ENCODE results near the gene MOG. TPM values are rescaled to one million over a fixed set of nuclear protein-coding genes. Genes with fewer than 3 reads are reported as not detected.

MOG gene
- total and polyA plus RNA-seq, 2 experiments from 2014 or later = not detected

DNA sequence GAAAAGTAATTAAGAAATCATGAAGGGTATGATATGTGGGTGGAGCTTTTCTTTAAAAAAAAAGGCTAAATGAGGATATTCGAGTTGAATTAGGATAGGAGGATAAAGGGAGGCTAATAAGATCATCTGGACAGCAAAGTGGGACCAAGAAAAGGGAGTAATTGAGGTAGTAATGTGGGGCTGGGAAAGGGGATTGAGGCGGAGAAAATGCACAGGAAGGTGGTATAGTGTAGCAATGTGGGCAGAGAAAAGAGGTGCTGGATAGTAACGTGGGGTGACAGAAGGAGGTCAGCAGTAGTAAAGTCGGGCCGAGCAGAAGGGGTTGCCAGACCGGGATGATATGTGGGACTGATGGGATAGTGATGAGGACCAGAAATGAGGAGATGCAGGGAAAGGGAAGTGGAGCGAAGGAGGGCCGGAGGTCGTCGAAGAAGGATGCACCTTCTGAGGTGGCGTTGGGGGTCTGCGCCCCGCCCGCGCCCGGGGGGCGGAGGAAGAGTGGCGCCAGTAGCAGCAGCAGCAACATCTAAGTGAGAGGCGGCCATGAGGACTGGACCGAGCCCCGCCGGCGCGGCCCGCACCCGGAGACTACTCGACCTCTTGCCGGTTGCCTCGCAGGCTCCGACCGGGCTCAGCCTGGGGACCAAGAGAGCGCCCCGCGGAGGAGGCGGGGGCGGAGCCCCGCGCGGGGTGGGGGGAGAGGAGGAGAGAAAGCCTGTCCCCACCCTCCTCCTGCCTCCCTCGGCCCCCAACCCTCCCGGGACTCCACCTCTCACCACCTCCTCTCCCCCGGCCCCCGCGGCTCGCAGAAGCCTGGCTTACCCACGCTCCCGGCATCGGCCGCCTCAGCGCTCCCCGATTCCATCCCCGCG is 24.8 kb upstream of the MOG start:
- peaks cover 22% of the 10 kb centered on the region for H3K79me2 ChIP-seq (ENCODE audit: insufficient read depth)
- H3F3A ChIP-seq (ENCODE audit: insufficient read depth) = no peaks in the 10 kb centered on the region
- no peaks in the 10 kb centered on the region for H3K27me3 ChIP-seq (replicated peaks; ENCODE audit: insufficient read depth)
- no peaks in the 10 kb centered on the region for H3K9me3 ChIP-seq (ENCODE audit: low read depth)
- H4K20me1 ChIP-seq (ENCODE audit: insufficient read depth) = no peaks in the 10 kb centered on the region
- TF ChIP-seq EZH2 (IDR thresholded peaks at IDR 0.05; ENCODE audit: insufficient read depth, poor library complexity, severe bottlenecking) (no peak), EZH2phosphoT487 (IDR thresholded peaks at IDR 0.05; ENCODE audit: insufficient read depth, low read depth) (no peak)
- WGBS, 2 experiments (ENCODE audit: low coverage in 1 of 2, low lambda C conversion rate in 2 of 2, missing lambda C conversion rate in 2 of 2) = 4 to 11% methylated on average over 22 to 52 of the region's 53 CpGs
- peak overlapping the region; percentile 83 for H3K4me3 ChIP-seq
- in situ Hi-C loops (cut with MboI) = no loop called here
- no peak overlapping the region for H3K27ac ChIP-seq
- H2AFZ ChIP-seq = peak overlapping the region; percentile 81
- H3K36me3 ChIP-seq (ENCODE audit: low read depth) = no peaks in the 10 kb centered on the region
- peak; percentile 58 for DNase-seq
- peaks cover 5% of the 10 kb centered on the region; the same call in 1 of the 2 replicates for H3K4me1 ChIP-seq (ENCODE audit: insufficient read depth)
- H3K4me2 ChIP-seq (ENCODE audit: unreplicated experiment) = peak overlapping the region; percentile 81
- H3K9ac ChIP-seq = peak overlapping the region; percentile 74
- no peaks in the 10 kb centered on the region for H3K9me2 ChIP-seq (ENCODE audit: insufficient read depth)

GRCh38 chr6:29632789-29633533 is 23.9 kb upstream of the MOG start, which contains the start of gene GABBR1:
TSS of gene GABBR1 (minus strand) at chr6:29633183. CDS start at chr6:29632385, 798 bp downstream.
- peaks cover 22% of the 10 kb centered on the region for H3K79me2 ChIP-seq (ENCODE audit: insufficient read depth)
- H3K9ac ChIP-seq = peak within 1 kb of the TSS; percentile 74
- H3K4me3 ChIP-seq = peak within 1 kb of the TSS; percentile 83
- peaks cover 5% of the 10 kb centered on the region; the same call in 1 of the 2 replicates for H3K4me1 ChIP-seq (ENCODE audit: insufficient read depth)
- in situ Hi-C loops (cut with MboI) = no loop called here
- no peaks in the 10 kb centered on the region for H3K9me2 ChIP-seq (ENCODE audit: insufficient read depth)
- no peak within 1 kb of the TSS for H3K27ac ChIP-seq
- no peaks in the 10 kb centered on the region for H3K36me3 ChIP-seq (ENCODE audit: low read depth)
- H3K9me3 ChIP-seq (ENCODE audit: low read depth) = no peaks in the 10 kb centered on the region
- H3K27me3 ChIP-seq (replicated peaks; ENCODE audit: insufficient read depth) = no peaks in the 10 kb centered on the region
- 0 to 1% methylated on average over 1 to 57 of the region's 57 CpGs for WGBS, 2 experiments (ENCODE audit: low coverage in 1 of 2, low lambda C conversion rate in 2 of 2, missing lambda C conversion rate in 2 of 2)
- H4K20me1 ChIP-seq (ENCODE audit: insufficient read depth) = no peaks in the 10 kb centered on the region
- peak within 1 kb of the TSS; percentile 81 for H3K4me2 ChIP-seq (ENCODE audit: unreplicated experiment)
- no peaks in the 10 kb centered on the region for H3F3A ChIP-seq (ENCODE audit: insufficient read depth)
- no peak for TF ChIP-seq EZH2phosphoT487 (IDR thresholded peaks at IDR 0.05; ENCODE audit: insufficient read depth, low read depth)
- no peak for TF ChIP-seq EZH2 (IDR thresholded peaks at IDR 0.05; ENCODE audit: insufficient read depth, poor library complexity, severe bottlenecking)
- peak within 1 kb of the TSS; percentile 81 for H2AFZ ChIP-seq
- peak; percentile 96 for DNase-seq

GRCh38 chr6:29633534-29633905 is 23.4 kb upstream of the MOG start:
- H3K9me2 ChIP-seq (ENCODE audit: insufficient read depth) = no peaks in the 10 kb centered on the region
- H2AFZ ChIP-seq = peak overlapping the region; percentile 81
- no peaks in the 10 kb centered on the region for H3F3A ChIP-seq (ENCODE audit: insufficient read depth)
- no peaks in the 10 kb centered on the region for H4K20me1 ChIP-seq (ENCODE audit: insufficient read depth)
- DNase-seq = no peak
- peaks cover 5% of the 10 kb centered on the region; the same call in 1 of the 2 replicates for H3K4me1 ChIP-seq (ENCODE audit: insufficient read depth)
- no peaks in the 10 kb centered on the region for H3K36me3 ChIP-seq (ENCODE audit: low read depth)
- peaks cover 22% of the 10 kb centered on the region for H3K79me2 ChIP-seq (ENCODE audit: insufficient read depth)
- H3K27me3 ChIP-seq (replicated peaks; ENCODE audit: insufficient read depth) = no peaks in the 10 kb centered on the region
- no peak for TF ChIP-seq EZH2 (IDR thresholded peaks at IDR 0.05; ENCODE audit: insufficient read depth, poor library complexity, severe bottlenecking)
- TF ChIP-seq EZH2phosphoT487 (IDR thresholded peaks at IDR 0.05; ENCODE audit: insufficient read depth, low read depth) = no peak
- H3K9me3 ChIP-seq (ENCODE audit: low read depth) = no peaks in the 10 kb centered on the region
- in situ Hi-C loops (cut with MboI) = no loop called here
- H3K9ac ChIP-seq = peak overlapping the region; percentile 74
- peak overlapping the region; percentile 81 for H3K4me2 ChIP-seq (ENCODE audit: unreplicated experiment)
- H3K4me3 ChIP-seq = peak overlapping the region; percentile 83
- 27 to 34% methylated on average over 7 to 9 of the region's 9 CpGs for WGBS, 2 experiments (ENCODE audit: low coverage in 1 of 2, low lambda C conversion rate in 2 of 2, missing lambda C conversion rate in 2 of 2)
- H3K27ac ChIP-seq = no peak overlapping the region

GRCh38 chr6:29637247-29637646 is 19.6 kb upstream of the MOG start:
- in situ Hi-C loops (cut with MboI) = no loop called here
- H3K9me2 ChIP-seq (ENCODE audit: insufficient read depth) = no peaks in the 10 kb centered on the region
- no peak overlapping the region for H3K4me2 ChIP-seq (ENCODE audit: unreplicated experiment)
- TF ChIP-seq EZH2phosphoT487 (IDR thresholded peaks at IDR 0.05; ENCODE audit: insufficient read depth, low read depth) (no peak), EZH2 (IDR thresholded peaks at IDR 0.05; ENCODE audit: insufficient read depth, poor library complexity, severe bottlenecking) (no peak)
- no peaks in the 10 kb centered on the region for H3F3A ChIP-seq (ENCODE audit: insufficient read depth)
- 82 to 84% methylated on average over 9 of the region's 9 CpGs for whole genome bisulfite sequencing, 2 experiments (ENCODE audit: low coverage in 1 of 2, low lambda C conversion rate in 2 of 2, missing lambda C conversion rate in 2 of 2)
- H3K9me3 ChIP-seq (ENCODE audit: low read depth) = no peaks in the 10 kb centered on the region
- no peak overlapping the region for H2AFZ ChIP-seq
- no peak overlapping the region for H3K4me3 ChIP-seq
- H3K79me2 ChIP-seq (ENCODE audit: insufficient read depth) = no peaks in the 10 kb centered on the region
- no peaks in the 10 kb centered on the region for H3K36me3 ChIP-seq (ENCODE audit: low read depth)
- H4K20me1 ChIP-seq (ENCODE audit: insufficient read depth) = no peaks in the 10 kb centered on the region
- no peak for DNase-seq
- H3K4me1 ChIP-seq (ENCODE audit: insufficient read depth) = no peaks in the 10 kb centered on the region
- no peak overlapping the region for H3K27ac ChIP-seq
- no peak overlapping the region for H3K9ac ChIP-seq
- no peaks in the 10 kb centered on the region for H3K27me3 ChIP-seq (replicated peaks; ENCODE audit: insufficient read depth)
